SJSA1 (cell line): ENCODE data around the gene SPOCK2. TPM values are rescaled to one million over a fixed set of nuclear protein-coding genes. Genes with fewer than 3 reads are reported as not detected.
A peak's percentile ranks its signal among the peaks of the same experiment; 100 is the strongest.
"Not testable (repeated sequence)": the region's sequence is repeated elsewhere in the genome, so short reads cannot be mapped to it uniquely, and the experiment has no call there.

ENCODE experiments used
- DNase-seq, 2 experiments: peaks; one replicate each; pipeline ENCODE4 v3.0.0-alpha.2; 2015 to 2020; ENCODE audit warnings: low spot score in 2 of 2, low read depth in 1 of 2
- H3K27ac ChIP-seq: fragments of 250-450 bp; sonication (Bioruptor Pico); 2 replicates; pipeline ENCODE4 v1.5.1; 2020; ENCODE audit warnings: mild to moderate bottlenecking, moderate library complexity
- H3K27me3 ChIP-seq: fragments of 250-450 bp; sonication (Bioruptor Pico); replicated peaks from 2 replicates; pipeline ENCODE4 v1.5.1; 2020; ENCODE audit warnings: mild to moderate bottlenecking, moderate library complexity
- H3K36me3 ChIP-seq: fragments of 250-450 bp; sonication (Bioruptor Pico); 2 replicates; pipeline ENCODE4 v1.5.1; 2020; ENCODE audit warnings: mild to moderate bottlenecking
- H3K4me1 ChIP-seq: fragments of 250-450 bp; sonication (Bioruptor Pico); replicated peaks from 2 replicates; pipeline ENCODE4 v1.6.1; 2021; ENCODE audit warnings: mild to moderate bottlenecking
- H3K4me3 ChIP-seq: fragments of 250-450 bp; sonication (Bioruptor Pico); 2 replicates; pipeline ENCODE4 v1.5.1; 2020; ENCODE audit warnings: mild to moderate bottlenecking
- H3K9me3 ChIP-seq: fragments of 250-450 bp; sonication (Bioruptor Pico); replicated peaks from 2 replicates; pipeline ENCODE4 v1.5.1; 2020; ENCODE audit warnings: mild to moderate bottlenecking
- total RNA-seq: library from RNA; depleted of rRNA; stranded (reverse); fragments of >200 nt; shearing (Covaris generic); gene quantifications from 2 replicates; pipeline ENCODE4 v1.2.3, GENCODE V29; 2014; rRNA removed

SPOCK2 gene
- total RNA-seq, result not detected in 2 replicates

- Histone ChIP-seq H3K4me3 (no peak within 1 kb of the TSS), H3K27me3 (peaks cover 24% of the 10 kb centered on the region), H3K9me3 (no peaks in the 10 kb centered on the region), H3K27ac (no peak within 1 kb of the TSS), H3K4me1 (peaks cover 9% of the 10 kb centered on the region), H3K36me3 (no peaks in the 10 kb centered on the region)
- no peak for DNase-seq
Observed at GRCh38 chr10:72087969-72088888, at the start of gene SPOCK2. Gene SPOCK2, minus strand, starts transcription at chr10:72088551. Its CDS starts 223 bp downstream, at chr10:72088328.

- Histone ChIP-seq H3K9me3 (no peaks in the 10 kb centered on the region), H3K4me1 (peaks cover 19% of the 10 kb centered on the region), H3K27me3 (no peaks in the 10 kb centered on the region), H3K4me3 (no peak overlapping the region), H3K36me3 (0 out of 2 replicates have a peak, but pooled peaks cover 11% of the 10 kb centered on the region), H3K27ac (no peak overlapping the region)
- no peak for DNase-seq
Observed at GRCh38 chr10:72137583-72137982, 49.2 kb upstream of the SPOCK2 start.

- H3K9me3 ChIP-seq, DNase-seq, H3K27ac ChIP-seq, H3K27me3 ChIP-seq, H3K4me3 ChIP-seq: not testable (repeated sequence)
- Histone ChIP-seq H3K36me3 (peaks cover 15% of the 10 kb centered on the region), H3K4me1 (peaks cover 19% of the 10 kb centered on the region)
Observed at GRCh38 chr10:72136225-72136624, 47.9 kb upstream of the SPOCK2 start.

GRCh38 chr10:72134785-72135767 is 46.7 kb upstream of the SPOCK2 start:
- H3K27ac ChIP-seq, result no peak overlapping the region
- peaks cover 16% of the 10 kb centered on the region for H3K4me1 ChIP-seq
- H3K9me3 ChIP-seq, result no peaks in the 10 kb centered on the region
- DNase-seq, result no peak
- H3K4me3 ChIP-seq, result no peak overlapping the region
- peaks cover 15% of the 10 kb centered on the region for H3K36me3 ChIP-seq
- no peaks in the 10 kb centered on the region for H3K27me3 ChIP-seq

- H3K36me3 ChIP-seq, result peaks cover 12% of the 10 kb centered on the region
- H3K27ac ChIP-seq, result no peak overlapping the region
- no peak overlapping the region for H3K4me3 ChIP-seq
- H3K4me1 ChIP-seq, result peaks cover 15% of the 10 kb centered on the region
- H3K27me3 ChIP-seq, result no peaks in the 10 kb centered on the region
- peak in 1 of 2 experiments; percentile 69 for DNase-seq
- no peaks in the 10 kb centered on the region for H3K9me3 ChIP-seq
Observed at GRCh38 chr10:72133517-72133916, 45.2 kb upstream of the SPOCK2 start.

- Histone ChIP-seq H3K27me3 (no peaks in the 10 kb centered on the region), H3K27ac (no peak overlapping the region), H3K9me3 (no peaks in the 10 kb centered on the region), H3K36me3 (peaks cover 12% of the 10 kb centered on the region), H3K4me3 (no peak overlapping the region), H3K4me1 (peaks cover 15% of the 10 kb centered on the region)
- DNase-seq, result no peak
Observed at GRCh38 chr10:72132854-72133253, 44.5 kb upstream of the SPOCK2 start.

- H3K9me3 ChIP-seq, result no peaks in the 10 kb centered on the region
Observed at GRCh38 chr10:72127571-72127970, 39.2 kb upstream of the SPOCK2 start.

GRCh38 chr10:72126872-72127232 is 38.5 kb upstream of the SPOCK2 start:
- Histone ChIP-seq H3K4me3 (no peak overlapping the region), H3K36me3 (no peaks in the 10 kb centered on the region; the same call in none of the 2 replicates), H3K27ac (no peak overlapping the region), H3K9me3 (no peaks in the 10 kb centered on the region), H3K27me3 (no peaks in the 10 kb centered on the region), H3K4me1 (no peaks in the 10 kb centered on the region)
- DNase-seq, result no peak

More at GRCh38 chr10:72127571-72127970, 39.2 kb upstream of the SPOCK2 start:
- Histone ChIP-seq H3K27me3 (no peaks in the 10 kb centered on the region), H3K27ac (no peak overlapping the region), H3K36me3 (peaks cover 4% of the 10 kb centered on the region), H3K4me1 (no peaks in the 10 kb centered on the region), H3K4me3 (no peak overlapping the region)
- no peak for DNase-seq

GRCh38 chr10:72126184-72126871 is 38.0 kb upstream of the SPOCK2 start:
- H3K4me3 ChIP-seq, result no peak overlapping the region
- H3K27me3 ChIP-seq, result no peaks in the 10 kb centered on the region
- peak in 1 of 2 experiments; percentile 46 for DNase-seq
- H3K27ac ChIP-seq, result no peak overlapping the region
- H3K9me3 ChIP-seq, result no peaks in the 10 kb centered on the region
- no peaks in the 10 kb centered on the region for H3K4me1 ChIP-seq
- no peaks in the 10 kb centered on the region; the same call in 1 of the 2 replicates for H3K36me3 ChIP-seq

GRCh38 chr10:72124989-72125388 is 36.6 kb upstream of the SPOCK2 start:
- DNase-seq, result no peak
- Histone ChIP-seq H3K36me3 (no peaks in the 10 kb centered on the region), H3K9me3 (no peaks in the 10 kb centered on the region), H3K4me3 (no peak overlapping the region), H3K27me3 (no peaks in the 10 kb centered on the region), H3K27ac (no peak overlapping the region), H3K4me1 (no peaks in the 10 kb centered on the region)

GRCh38 chr10:72124381-72124780 is 36.0 kb upstream of the SPOCK2 start:
- Histone ChIP-seq H3K4me3 (no peak overlapping the region), H3K36me3 (no peaks in the 10 kb centered on the region), H3K4me1 (no peaks in the 10 kb centered on the region), H3K9me3 (no peaks in the 10 kb centered on the region), H3K27ac (no peak overlapping the region), H3K27me3 (no peaks in the 10 kb centered on the region)
- no peak for DNase-seq

GRCh38 chr10:72123616-72124015 is 35.3 kb upstream of the SPOCK2 start:
- Histone ChIP-seq H3K9me3 (no peaks in the 10 kb centered on the region), H3K27me3 (no peaks in the 10 kb centered on the region), H3K4me1 (no peaks in the 10 kb centered on the region), H3K27ac (no peak overlapping the region), H3K4me3 (no peak overlapping the region), H3K36me3 (no peaks in the 10 kb centered on the region)
- DNase-seq, result no peak

GRCh38 chr10:72122221-72122620 is 33.9 kb upstream of the SPOCK2 start:
- no peaks in the 10 kb centered on the region for H3K27me3 ChIP-seq
- no peaks in the 10 kb centered on the region for H3K9me3 ChIP-seq
- no peak overlapping the region for H3K27ac ChIP-seq
- H3K4me1 ChIP-seq, result no peaks in the 10 kb centered on the region
- DNase-seq, result no peak
- 0 out of 2 replicates have a peak, but pooled peaks cover 1% of the 10 kb centered on the region for H3K36me3 ChIP-seq
- no peak overlapping the region for H3K4me3 ChIP-seq
